Measurements from ENCODE around the gene DIP2C.
"Not testable (repeated sequence)": the region's sequence is repeated elsewhere in the genome, so short reads cannot be mapped to it uniquely, and the experiment has no call there.

The DIP2C gene

GRCh38 chr10:609262-609658 is 80.2 kb downstream of the DIP2C start:
- no peak for DNase-seq

- no peak for DNase-seq
Observed at GRCh38 chr10:608331-609261, 80.9 kb downstream of the DIP2C start.

- no peak for DNase-seq
Observed at GRCh38 chr10:607545-608185, 81.8 kb downstream of the DIP2C start.

GRCh38 chr10:606762-607544 is 82.5 kb downstream of the DIP2C start:
- DNase-seq: no peak

GRCh38 chr10:605632-606325 is 83.7 kb downstream of the DIP2C start:
- no peak for DNase-seq

GRCh38 chr10:604716-605631 is 84.5 kb downstream of the DIP2C start:
- DNase-seq: no peak

- DNase-seq: no peak
Observed at GRCh38 chr10:603745-604144, 85.7 kb downstream of the DIP2C start.

- no peak for DNase-seq
Observed at GRCh38 chr10:602391-603005, 87.0 kb downstream of the DIP2C start.

GRCh38 chr10:601660-601963 is 87.9 kb downstream of the DIP2C start:
- no peak for DNase-seq

GRCh38 chr10:600876-601659 is 88.4 kb downstream of the DIP2C start:
- no peak for DNase-seq

GRCh38 chr10:600234-600633 is 89.2 kb downstream of the DIP2C start:
- no peak for DNase-seq

GRCh38 chr10:599767-600166 is 89.7 kb downstream of the DIP2C start:
- no peak for DNase-seq

GRCh38 chr10:598415-599170 is 90.9 kb downstream of the DIP2C start:
- DNase-seq: no peak

- DNase-seq: no peak
Observed at GRCh38 chr10:597976-598375, 91.5 kb downstream of the DIP2C start.

- DNase-seq: no peak
Observed at GRCh38 chr10:596725-597345, 92.6 kb downstream of the DIP2C start.

- DNase-seq: not testable (repeated sequence)
Observed at GRCh38 chr10:596131-596530, 93.3 kb downstream of the DIP2C start.

GRCh38 chr10:595473-595872 is 94.0 kb downstream of the DIP2C start:
- no peak for DNase-seq

GRCh38 chr10:594584-595270 is 94.7 kb downstream of the DIP2C start:
- DNase-seq: no peak
